Fibroblast of pulmonary artery (primary cell): ENCODE measurements around the gene USP36.

Experiments
- DNase-seq: peaks from one replicate; pipeline ENCODE4 v3.0.0-alpha.2; 2010; ENCODE audit warnings: low read depth
- H3K4me3 ChIP-seq: replicated peaks from 2 replicates; pipeline ENCODE4 v1.5.1; 2011; ENCODE audit warnings: low read depth, mild to moderate bottlenecking, control low read depth, low read length, moderate library complexity
- TF ChIP-seq, protein P1 (sequence below): IDR thresholded peaks from 2 replicates; pipeline ENCODE4 v1.5.1; 2011; ENCODE audit warnings: mild to moderate bottlenecking, control low read depth, low read length, inconsistent platforms; ENCODE audit errors: missing control alignments

Gene USP36

DNA sequence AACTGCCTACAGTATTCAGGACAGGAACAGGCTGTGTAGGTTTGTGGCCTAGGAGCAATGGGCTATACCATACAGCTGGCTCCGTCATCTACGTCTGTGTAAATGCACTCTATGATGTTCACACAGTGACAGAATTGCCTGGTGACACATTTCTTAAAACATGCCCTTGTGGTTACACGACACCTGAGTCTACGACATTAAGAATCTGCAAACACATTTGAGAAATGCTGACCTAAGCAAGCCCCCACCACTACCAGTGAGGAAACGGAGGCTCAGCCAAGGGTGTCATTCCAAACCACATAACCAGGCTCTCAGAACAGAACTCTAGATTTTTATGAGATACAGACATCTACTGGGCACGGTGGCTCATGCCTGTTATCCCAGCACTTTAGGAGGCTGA is 23.5 kb downstream of the USP36 start:
- no peak for DNase-seq
- TF ChIP-seq, protein P1, sequence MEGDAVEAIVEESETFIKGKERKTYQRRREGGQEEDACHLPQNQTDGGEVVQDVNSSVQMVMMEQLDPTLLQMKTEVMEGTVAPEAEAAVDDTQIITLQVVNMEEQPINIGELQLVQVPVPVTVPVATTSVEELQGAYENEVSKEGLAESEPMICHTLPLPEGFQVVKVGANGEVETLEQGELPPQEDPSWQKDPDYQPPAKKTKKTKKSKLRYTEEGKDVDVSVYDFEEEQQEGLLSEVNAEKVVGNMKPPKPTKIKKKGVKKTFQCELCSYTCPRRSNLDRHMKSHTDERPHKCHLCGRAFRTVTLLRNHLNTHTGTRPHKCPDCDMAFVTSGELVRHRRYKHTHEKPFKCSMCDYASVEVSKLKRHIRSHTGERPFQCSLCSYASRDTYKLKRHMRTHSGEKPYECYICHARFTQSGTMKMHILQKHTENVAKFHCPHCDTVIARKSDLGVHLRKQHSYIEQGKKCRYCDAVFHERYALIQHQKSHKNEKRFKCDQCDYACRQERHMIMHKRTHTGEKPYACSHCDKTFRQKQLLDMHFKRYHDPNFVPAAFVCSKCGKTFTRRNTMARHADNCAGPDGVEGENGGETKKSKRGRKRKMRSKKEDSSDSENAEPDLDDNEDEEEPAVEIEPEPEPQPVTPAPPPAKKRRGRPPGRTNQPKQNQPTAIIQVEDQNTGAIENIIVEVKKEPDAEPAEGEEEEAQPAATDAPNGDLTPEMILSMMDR: no peak
- H3K4me3 ChIP-seq: no peak overlapping the region

DNA sequence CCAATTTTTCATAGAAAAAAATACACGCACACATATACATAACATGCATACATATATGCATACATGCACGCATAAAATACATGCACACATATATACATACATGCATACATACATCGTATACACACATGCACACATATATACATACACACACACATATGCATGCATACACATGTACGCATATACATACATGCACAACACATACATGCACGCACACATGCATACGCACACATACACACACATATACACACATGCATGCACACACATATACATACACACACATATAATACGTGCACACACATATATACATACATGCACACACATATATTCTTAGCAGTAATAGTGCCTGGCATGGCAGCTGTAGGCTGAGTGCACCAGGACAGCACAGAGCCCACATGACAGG is 24.9 kb downstream of the USP36 start:
- TF ChIP-seq, protein P1: no peak
- no peak for DNase-seq
- no peak overlapping the region for H3K4me3 ChIP-seq

DNA sequence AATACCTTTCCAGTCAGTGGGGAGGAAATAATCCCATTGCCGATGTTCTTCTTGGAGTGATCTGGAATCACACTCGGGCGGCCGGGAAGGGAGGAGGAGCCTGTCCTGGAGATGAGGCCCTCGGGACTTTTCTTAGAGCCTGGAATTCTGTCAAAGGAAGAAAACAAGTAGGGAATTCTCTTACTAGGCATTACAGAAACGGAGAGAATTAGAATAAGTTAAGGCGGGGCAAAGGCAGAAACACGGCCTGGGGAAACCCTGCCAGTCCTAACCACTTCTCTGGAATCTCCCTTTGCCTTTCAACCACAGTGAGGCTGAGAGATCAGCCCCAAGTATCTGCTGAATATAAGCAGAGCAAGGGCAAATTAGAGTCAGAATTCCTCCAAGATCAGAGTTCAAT is 27.8 kb downstream of the USP36 start:
- no peak for DNase-seq
- no peak overlapping the region for H3K4me3 ChIP-seq
- TF ChIP-seq, protein P1: no peak

DNA sequence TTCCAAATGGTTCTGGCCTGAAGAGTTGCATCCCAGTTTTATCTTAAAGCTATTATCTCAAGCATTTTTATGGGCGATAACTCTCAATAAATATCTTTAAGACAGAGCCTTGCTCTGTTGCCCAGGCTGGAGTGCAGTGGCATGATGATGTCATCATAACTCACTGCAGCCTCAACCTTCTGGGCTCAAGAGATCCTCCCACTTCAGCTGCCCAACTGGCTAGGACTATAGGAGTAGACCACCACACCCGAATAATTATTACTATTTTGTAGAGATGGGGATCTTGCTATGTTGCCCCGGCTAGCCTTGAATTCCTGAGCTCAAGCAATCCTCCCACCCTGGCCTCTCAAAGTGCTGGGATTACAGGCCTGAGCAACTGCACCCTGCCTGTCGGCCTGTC is 32.5 kb downstream of the USP36 start:
- DNase-seq: no peak
- H3K4me3 ChIP-seq: no peak overlapping the region
- TF ChIP-seq, protein P1: no peak

DNA sequence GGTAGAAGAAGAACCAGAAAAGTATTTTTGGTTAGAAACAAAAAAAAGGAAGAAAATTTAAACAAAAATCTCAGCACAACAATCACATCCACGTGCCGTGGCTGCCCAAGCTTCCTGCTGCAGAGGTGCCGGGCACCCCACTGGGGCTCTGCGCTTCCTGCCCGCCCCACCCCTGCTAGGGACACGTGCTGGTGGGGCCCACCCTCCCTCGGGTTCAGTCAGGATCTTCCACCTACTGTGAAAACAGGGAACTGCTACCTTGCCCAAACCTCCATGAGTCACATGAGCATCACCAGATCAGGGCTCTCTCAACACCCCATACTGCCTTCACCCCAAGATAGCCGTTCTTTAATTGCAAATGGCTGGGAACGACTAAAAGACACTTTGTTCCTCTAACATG is 34.2 kb downstream of the USP36 start:
- TF ChIP-seq, protein P1: no peak
- no peak overlapping the region for H3K4me3 ChIP-seq
- no peak for DNase-seq

DNA sequence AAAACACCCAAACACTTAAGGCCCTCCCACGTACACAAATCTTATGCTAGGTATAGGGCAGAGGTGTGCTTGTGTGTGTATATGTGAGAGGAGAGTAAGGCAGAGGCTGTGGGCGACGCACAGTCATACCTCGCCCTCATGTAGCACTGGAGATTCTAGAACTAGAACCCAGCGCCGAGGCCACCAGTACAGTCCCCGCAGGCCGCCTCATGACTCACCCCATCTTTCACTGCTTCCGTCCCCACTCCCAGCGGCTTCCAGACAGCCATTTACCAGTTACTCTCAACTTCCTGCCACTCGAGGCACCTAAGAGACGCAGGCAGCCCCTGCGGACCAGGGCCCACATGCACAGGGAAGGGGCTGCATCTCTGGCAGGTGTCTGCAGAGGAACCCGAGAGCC is 35.3 kb downstream of the USP36 start:
- H3K4me3 ChIP-seq: no peak overlapping the region
- no peak for DNase-seq

DNA sequence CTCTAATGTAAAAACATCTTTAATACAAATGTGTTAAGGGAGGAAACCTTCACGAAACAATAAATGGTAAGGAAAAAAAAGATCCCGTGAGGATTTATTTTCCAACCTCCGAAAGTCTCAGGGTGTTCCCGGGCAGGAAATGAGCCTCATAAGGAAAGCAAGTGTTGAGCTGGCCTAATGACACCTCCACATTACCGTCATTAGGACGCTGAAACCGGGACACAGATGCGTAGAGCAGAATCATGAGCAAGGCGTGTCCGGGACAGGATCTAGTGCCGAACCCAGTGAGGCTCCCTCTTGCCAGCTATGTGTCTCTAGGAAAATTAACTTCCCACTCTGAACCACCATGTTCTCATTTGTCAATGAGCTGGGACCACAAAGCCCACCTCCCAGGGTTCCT is 35.8 kb downstream of the USP36 start:
- H3K4me3 ChIP-seq: no peak overlapping the region
- TF ChIP-seq, protein P1: no peak
- no peak for DNase-seq

More for the DNA sequence above, 35.3 kb downstream of the USP36 start:
- TF ChIP-seq, protein P1: no peak
